LNCAP (cell line): Measurements from ENCODE around the gene SLC35F2.

ENCODE experiments used
- CTCF ChIP-seq: fragments of 450-650 bp; IDR thresholded peaks from 2 replicates; pipeline ENCODE4 v1.5.1; 2017; ENCODE audit warnings: mild to moderate bottlenecking

SLC35F2 gene

DNA sequence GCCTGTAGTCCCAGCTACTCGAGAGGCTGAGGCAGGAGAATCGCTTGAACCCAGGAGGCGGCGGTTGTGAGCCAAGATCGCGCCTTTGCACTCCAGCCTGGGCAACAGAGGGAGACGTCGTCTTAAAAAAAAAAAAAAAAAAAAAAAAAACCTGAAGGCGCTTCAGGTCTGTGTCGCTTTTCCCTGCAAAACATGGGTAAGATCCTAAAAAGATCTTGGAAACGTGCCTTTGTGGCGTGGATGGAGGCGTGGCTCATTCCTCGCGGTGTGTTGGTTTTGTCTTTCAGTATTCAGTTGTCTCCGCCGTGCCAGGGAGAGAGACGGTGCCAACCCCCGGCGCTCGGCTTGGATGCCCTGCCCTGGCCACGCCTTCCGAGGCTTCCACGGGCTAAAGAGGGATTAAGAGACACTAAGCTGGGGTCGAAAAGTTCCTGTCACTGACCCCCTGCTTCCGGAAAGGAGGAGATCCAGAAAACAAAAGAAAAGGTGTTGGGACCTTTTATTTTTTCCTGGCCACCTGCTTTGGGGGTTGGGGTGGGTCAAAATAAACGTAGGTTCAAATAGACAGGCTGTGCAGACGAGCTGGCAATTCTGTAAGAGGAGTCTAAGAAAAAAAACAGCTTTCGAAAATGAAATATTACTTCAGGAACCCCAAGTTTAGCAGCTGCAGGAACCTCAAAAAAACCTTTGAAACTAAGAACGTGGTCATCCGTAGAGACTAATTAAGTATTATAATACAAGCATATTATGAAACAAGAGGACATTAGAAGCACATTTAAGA lies 1.1 kb upstream of the SLC35F2 start:
- no peak for TF ChIP-seq CTCF

- TF ChIP-seq CTCF = no peak
Observed at GRCh38 chr11:107857550-107858216, 904 bp downstream of the SLC35F2 start.

GRCh38 chr11:107856981-107857517 lies 1.5 kb downstream of the SLC35F2 start:
- no peak for TF ChIP-seq CTCF

- no peak for TF ChIP-seq CTCF
Observed at GRCh38 chr11:107856180-107856980, 2.2 kb downstream of the SLC35F2 start.

- no peak for TF ChIP-seq CTCF
Observed at GRCh38 chr11:107853070-107853469, 5.5 kb downstream of the SLC35F2 start.

- no peak for TF ChIP-seq CTCF
Observed at GRCh38 chr11:107851704-107852310, 6.8 kb downstream of the SLC35F2 start.

DNA sequence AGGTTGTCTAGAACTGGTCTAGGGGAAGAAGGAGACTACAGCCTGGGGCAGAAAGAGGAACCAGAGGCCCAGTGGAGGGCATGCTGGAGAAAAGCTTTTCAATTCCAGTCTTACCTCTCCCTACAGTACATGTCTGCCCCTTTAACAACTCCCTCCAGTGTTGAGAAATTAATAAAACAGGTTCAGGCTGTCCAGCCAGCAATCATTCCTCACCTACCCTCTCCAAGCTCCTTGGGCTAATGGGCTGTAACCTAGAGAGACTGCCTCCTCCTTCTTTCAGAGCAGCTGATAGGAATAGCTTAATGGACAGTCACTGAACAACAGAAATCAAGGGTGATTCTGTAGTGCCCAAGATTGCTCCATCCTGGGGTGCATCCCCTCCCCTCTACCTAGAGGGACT lies 8.8 kb downstream of the SLC35F2 start:
- TF ChIP-seq CTCF = no peak
